ENCODE measurements around the gene CFAP54.

Gene CFAP54

GRCh38 chr12:96803969-96804368, 314.6 kb downstream of the CFAP54 start:
- H3K27ac ChIP-seq = no peak overlapping the region
- H3K4me3 ChIP-seq = no peak overlapping the region

GRCh38 chr12:96806272-96806671, 316.9 kb downstream of the CFAP54 start:
- no peak overlapping the region for H3K27ac ChIP-seq
- H3K4me3 ChIP-seq = no peak overlapping the region

- no peak overlapping the region for H3K4me3 ChIP-seq
- no peak overlapping the region for H3K27ac ChIP-seq
These were observed 318.4 kb downstream of the CFAP54 start for GRCh38 chr12:96807741-96808140.

- Histone ChIP-seq H3K27ac (no peak overlapping the region), H3K4me3 (no peak overlapping the region)
These were observed 319.2 kb downstream of the CFAP54 start for GRCh38 chr12:96808587-96808986.

- Histone ChIP-seq H3K4me3 (no peak overlapping the region), H3K27ac (no peak overlapping the region)
These were observed 320.1 kb downstream of the CFAP54 start for GRCh38 chr12:96809522-96809921.

GRCh38 chr12:96810057-96810456, 320.7 kb downstream of the CFAP54 start:
- H3K4me3 ChIP-seq = no peak overlapping the region

GRCh38 chr12:96810477-96810876, 321.1 kb downstream of the CFAP54 start:
- Histone ChIP-seq H3K4me3 (no peak overlapping the region), H3K27ac (no peak overlapping the region)

More at GRCh38 chr12:96810057-96810456, 320.7 kb downstream of the CFAP54 start:
- H3K27ac ChIP-seq = no peak overlapping the region

- no peak overlapping the region for H3K4me3 ChIP-seq
- H3K27ac ChIP-seq = no peak overlapping the region
These were observed 321.7 kb downstream of the CFAP54 start for GRCh38 chr12:96811083-96811482.

GRCh38 chr12:96812153-96812552, 322.8 kb downstream of the CFAP54 start:
- Histone ChIP-seq H3K27ac (no peak overlapping the region), H3K4me3 (no peak overlapping the region)

GRCh38 chr12:96814200-96814599, 324.8 kb downstream of the CFAP54 start:
- H3K4me3 ChIP-seq = no peak overlapping the region
- H3K27ac ChIP-seq = no peak overlapping the region

GRCh38 chr12:96821592-96821991, 332.2 kb downstream of the CFAP54 start:
- H3K4me3 ChIP-seq = no peak overlapping the region
- H3K27ac ChIP-seq = no peak overlapping the region

- H3K4me3 ChIP-seq = no peak overlapping the region
- no peak overlapping the region for H3K27ac ChIP-seq
These were observed 333.3 kb downstream of the CFAP54 start for GRCh38 chr12:96822641-96823040.

- Histone ChIP-seq H3K27ac (no peak overlapping the region), H3K4me3 (no peak overlapping the region)
These were observed 334.9 kb downstream of the CFAP54 start for GRCh38 chr12:96824074-96824837.

GRCh38 chr12:96824838-96825236, 335.5 kb downstream of the CFAP54 start:
- Histone ChIP-seq H3K27ac (no peak overlapping the region), H3K4me3 (no peak overlapping the region)

GRCh38 chr12:96828169-96828789, 338.9 kb downstream of the CFAP54 start:
- no peak overlapping the region for H3K4me3 ChIP-seq
- no peak overlapping the region for H3K27ac ChIP-seq

- Histone ChIP-seq H3K4me3 (no peak overlapping the region), H3K27ac (no peak overlapping the region)
These were observed 340.0 kb downstream of the CFAP54 start for GRCh38 chr12:96829354-96829753.

GRCh38 chr12:96831346-96831745, 342.0 kb downstream of the CFAP54 start:
- H3K27ac ChIP-seq = no peak overlapping the region
- H3K4me3 ChIP-seq = no peak overlapping the region

- Histone ChIP-seq H3K4me3 (no peak overlapping the region), H3K27ac (no peak overlapping the region)
These were observed 356.9 kb downstream of the CFAP54 start for GRCh38 chr12:96846293-96846692.

GRCh38 chr12:96850676-96851075, 361.3 kb downstream of the CFAP54 start:
- Histone ChIP-seq H3K27ac (no peak overlapping the region), H3K4me3 (no peak overlapping the region)

GRCh38 chr12:96858162-96858561, 368.8 kb downstream of the CFAP54 start:
- no peak overlapping the region for H3K4me3 ChIP-seq
- H3K27ac ChIP-seq = no peak overlapping the region

- Histone ChIP-seq H3K27ac (no peak overlapping the region), H3K4me3 (no peak overlapping the region)
These were observed 372.3 kb downstream of the CFAP54 start for GRCh38 chr12:96861656-96862055.

GRCh38 chr12:96862326-96862725, 372.9 kb downstream of the CFAP54 start:
- no peak overlapping the region for H3K4me3 ChIP-seq
- no peak overlapping the region for H3K27ac ChIP-seq

All from skin epidermis (tissue), 12 donors.